ENCODE data around the gene TMEM240.
"Not testable (repeated sequence)": the region's sequence is repeated elsewhere in the genome, so short reads cannot be mapped to it uniquely, and the experiment has no call there.

TMEM240 gene

GRCh38 chr1:1523226-1523625 is 17.2 kb downstream of the TMEM240 start:
- not testable (repeated sequence) for DNase-seq

GRCh38 chr1:1522536-1522935 is 17.9 kb downstream of the TMEM240 start:
- DNase-seq, result not testable (repeated sequence)

GRCh38 chr1:1521331-1521730 is 19.1 kb downstream of the TMEM240 start:
- DNase-seq, result no peak

GRCh38 chr1:1519805-1520505 is 20.5 kb downstream of the TMEM240 start:
- DNase-seq, result not testable (repeated sequence)

GRCh38 chr1:1518621-1519007 is 21.8 kb downstream of the TMEM240 start:
- not testable (repeated sequence) for DNase-seq

GRCh38 chr1:1517973-1518620 is 22.3 kb downstream of the TMEM240 start:
- no peak for DNase-seq

- not testable (repeated sequence) for DNase-seq
Observed at GRCh38 chr1:1516923-1517322, 23.5 kb downstream of the TMEM240 start.

GRCh38 chr1:1514376-1514775 is 26.0 kb downstream of the TMEM240 start:
- not testable (repeated sequence) for DNase-seq

- DNase-seq, result not testable (repeated sequence)
Observed at GRCh38 chr1:1513675-1514074, 26.7 kb downstream of the TMEM240 start.

GRCh38 chr1:1512425-1512824 is 28.0 kb downstream of the TMEM240 start:
- peak; percentile 3 for DNase-seq

GRCh38 chr1:1511533-1512285 is 28.7 kb downstream of the TMEM240 start, which contains the start of gene ATAD3A:
Gene ATAD3A, plus strand, starts transcription at chr1:1512162. Its CDS starts 107 bp downstream, at chr1:1512269.
- DNase-seq, result peak; percentile 99

GRCh38 chr1:1510912-1511532 is 29.4 kb downstream of the TMEM240 start:
- DNase-seq, result peak; percentile 16

- DNase-seq, result not testable (repeated sequence)
Observed at GRCh38 chr1:1509465-1509850, 31.0 kb downstream of the TMEM240 start.

- DNase-seq, result not testable (repeated sequence)
Observed at GRCh38 chr1:1508775-1509464, 31.5 kb downstream of the TMEM240 start.

- no peak for DNase-seq
Observed at GRCh38 chr1:1507305-1507704, 33.1 kb downstream of the TMEM240 start.

- DNase-seq, result not testable (repeated sequence)
Observed at GRCh38 chr1:1505801-1506200, 34.6 kb downstream of the TMEM240 start.

GRCh38 chr1:1505366-1505798 is 35.0 kb downstream of the TMEM240 start:
- peak; percentile 58 for DNase-seq

GRCh38 chr1:1504777-1505365 is 35.6 kb downstream of the TMEM240 start:
- peak; percentile 50 for DNase-seq

GRCh38 chr1:1495461-1495975 is 44.9 kb downstream of the TMEM240 start:
- not testable (repeated sequence) for DNase-seq

GRCh38 chr1:1494311-1494710 is 46.1 kb downstream of the TMEM240 start:
- not testable (repeated sequence) for DNase-seq

GRCh38 chr1:1491601-1492000 is 48.8 kb downstream of the TMEM240 start:
- no peak for DNase-seq
